H1 (cell line): ENCODE measurements around the gene RPS21. TPM values are rescaled to one million over a fixed set of nuclear protein-coding genes. Genes with fewer than 3 reads are reported as not detected.

ENCODE experiments used
- EGR1 ChIP-seq: IDR thresholded peaks from 2 replicates; pipeline ENCODE4 v1.6.1; 2011; ENCODE audit warnings: low read depth, low read length, borderline replicate concordance
- EP300 ChIP-seq, 2 experiments: IDR thresholded peaks; 1 replicate in 1 of 2; 2 replicates in 1 of 2; pipeline ENCODE4 v1.6.1; 2011 to 2012; ENCODE audit warnings: low read depth in 2 of 2, low read length in 2 of 2, mild to moderate bottlenecking in 2 of 2, borderline replicate concordance in 1 of 2, inconsistent platforms in 1 of 2, moderate library complexity in 1 of 2
- RFX5 ChIP-seq: IDR thresholded peaks from 2 replicates; pipeline ENCODE4 v1.6.1; 2011; ENCODE audit warnings: low read depth, low read length, improper control_type of control experiment, borderline replicate concordance
- TCF12 ChIP-seq: IDR thresholded peaks from 2 replicates; pipeline ENCODE4 v1.6.1; 2011; ENCODE audit warnings: low read depth, mild to moderate bottlenecking, low read length
- polyA plus RNA-seq, 7 experiments: library from polyadenylated mRNA; depleted of rRNA in 3 of 7; stranded (reverse) in 5 of 7; unstranded in 2 of 7; fragments of >200 nt in 5 of 7; fragments of 200-250 nt in 2 of 7; gene quantifications; 1 replicate in 5 of 7; 2 replicates in 1 of 7; 4 replicates in 1 of 7; pipeline versions ENCODE4 v1.2.1 to v1.2.3, GENCODE V29; 2011 to 2013; ENCODE audit warnings: missing spikeins in 2 of 7, mixed read lengths in 2 of 7
- total RNA-seq: library from RNA; stranded (reverse); fragmentation: NEBNext Ultra II Directional; extraction: Animal tissue kit (Norgen Biotek cat#: 25700); gene quantifications from 2 replicates; pipeline ENCODE4 v1.2.1, GENCODE V29; 2021
- TF ChIP-seq, protein P1 (sequence below): IDR thresholded peaks from 2 replicates; pipeline ENCODE4 v1.6.1; 2012; ENCODE audit warnings: inconsistent platforms
- TF ChIP-seq, protein P2 (sequence below), 3 experiments: IDR thresholded peaks; 1 replicate in 2 of 3; 2 replicates in 1 of 3; pipeline versions ENCODE4 v1.5.1 to v1.6.1; 2011; ENCODE audit warnings: low read length in 3 of 3, mild to moderate bottlenecking in 3 of 3, inconsistent platforms in 2 of 3, low read depth in 1 of 3, moderate library complexity in 1 of 3; ENCODE audit not compliant: insufficient read depth in 1 of 3; ENCODE audit errors: control extremely low read depth in 1 of 3
- TF ChIP-seq, protein P3 (sequence below): IDR thresholded peaks from 2 replicates; pipeline ENCODE4 v1.6.1; 2011; ENCODE audit warnings: low read length, improper control_type of control experiment

RPS21 gene
- total and polyA plus RNA-seq, 2 of the 8 experiments (the other 6 are each of a cell fraction or from before 2014, with no cell fraction given), result 1,787 to 7,219 TPM

DNA sequence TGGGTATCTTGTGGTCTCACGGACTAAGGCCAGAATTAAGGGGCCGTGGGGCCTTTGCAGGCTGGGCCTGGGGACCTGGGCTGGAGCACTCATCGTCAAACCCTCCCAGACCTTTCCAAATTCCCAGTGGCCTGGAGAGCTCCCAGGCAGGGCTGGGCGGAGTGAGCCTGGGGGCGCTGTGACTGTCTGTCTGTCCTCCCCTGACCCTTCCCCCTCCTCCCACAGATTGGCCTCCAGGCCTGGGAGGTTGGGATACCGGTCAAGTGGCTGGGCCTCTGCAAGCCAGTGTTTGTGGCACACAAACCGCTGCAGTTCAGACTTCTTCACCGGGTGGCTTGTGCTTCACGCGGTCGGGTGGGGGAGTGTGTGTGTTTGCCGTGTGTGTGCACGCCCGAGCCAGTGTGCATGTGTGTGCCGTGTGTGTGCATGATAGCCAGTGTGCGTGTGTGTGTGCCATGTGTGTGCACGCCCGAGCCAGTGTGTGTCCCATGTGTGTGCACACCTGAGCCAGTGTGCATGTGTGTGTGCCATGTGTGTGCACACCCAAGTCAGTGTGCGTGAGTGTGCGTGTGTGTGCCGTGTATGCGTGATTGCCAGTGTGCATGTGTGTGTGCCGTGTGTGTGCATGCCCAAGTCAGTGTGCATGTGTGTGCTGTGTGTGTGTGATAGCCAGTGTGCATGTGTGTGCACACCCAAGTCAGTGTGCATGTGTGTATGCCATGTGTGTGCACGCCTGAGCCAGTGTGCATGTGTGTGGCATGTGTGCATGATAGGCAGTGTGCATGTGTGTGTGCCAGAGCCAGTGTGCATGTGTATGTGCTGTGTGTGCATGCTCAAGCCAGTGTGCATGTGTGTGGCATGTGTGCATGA is 34.2 kb downstream of the RPS21 start (continued):
- TF ChIP-seq RFX5 (no peak), TCF12 (no peak), EP300 (IDR thresholded peaks at IDR 0.05; ENCODE audit: borderline replicate concordance in 1 of 2, low read depth in 2 of 2, low read length in 2 of 2) (no peak), EGR1 (no peak)
- TF ChIP-seq, protein P1, sequence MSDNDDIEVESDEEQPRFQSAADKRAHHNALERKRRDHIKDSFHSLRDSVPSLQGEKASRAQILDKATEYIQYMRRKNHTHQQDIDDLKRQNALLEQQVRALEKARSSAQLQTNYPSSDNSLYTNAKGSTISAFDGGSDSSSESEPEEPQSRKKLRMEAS, result no peak
- TF ChIP-seq, protein P2, sequence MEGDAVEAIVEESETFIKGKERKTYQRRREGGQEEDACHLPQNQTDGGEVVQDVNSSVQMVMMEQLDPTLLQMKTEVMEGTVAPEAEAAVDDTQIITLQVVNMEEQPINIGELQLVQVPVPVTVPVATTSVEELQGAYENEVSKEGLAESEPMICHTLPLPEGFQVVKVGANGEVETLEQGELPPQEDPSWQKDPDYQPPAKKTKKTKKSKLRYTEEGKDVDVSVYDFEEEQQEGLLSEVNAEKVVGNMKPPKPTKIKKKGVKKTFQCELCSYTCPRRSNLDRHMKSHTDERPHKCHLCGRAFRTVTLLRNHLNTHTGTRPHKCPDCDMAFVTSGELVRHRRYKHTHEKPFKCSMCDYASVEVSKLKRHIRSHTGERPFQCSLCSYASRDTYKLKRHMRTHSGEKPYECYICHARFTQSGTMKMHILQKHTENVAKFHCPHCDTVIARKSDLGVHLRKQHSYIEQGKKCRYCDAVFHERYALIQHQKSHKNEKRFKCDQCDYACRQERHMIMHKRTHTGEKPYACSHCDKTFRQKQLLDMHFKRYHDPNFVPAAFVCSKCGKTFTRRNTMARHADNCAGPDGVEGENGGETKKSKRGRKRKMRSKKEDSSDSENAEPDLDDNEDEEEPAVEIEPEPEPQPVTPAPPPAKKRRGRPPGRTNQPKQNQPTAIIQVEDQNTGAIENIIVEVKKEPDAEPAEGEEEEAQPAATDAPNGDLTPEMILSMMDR (IDR thresholded peaks at IDR 0.05; ENCODE audit: control extremely low read depth in 1 of 3, insufficient read depth in 1 of 3, low read depth in 1 of 3, low read length in 3 of 3), result no peak
- TF ChIP-seq, protein P3, sequence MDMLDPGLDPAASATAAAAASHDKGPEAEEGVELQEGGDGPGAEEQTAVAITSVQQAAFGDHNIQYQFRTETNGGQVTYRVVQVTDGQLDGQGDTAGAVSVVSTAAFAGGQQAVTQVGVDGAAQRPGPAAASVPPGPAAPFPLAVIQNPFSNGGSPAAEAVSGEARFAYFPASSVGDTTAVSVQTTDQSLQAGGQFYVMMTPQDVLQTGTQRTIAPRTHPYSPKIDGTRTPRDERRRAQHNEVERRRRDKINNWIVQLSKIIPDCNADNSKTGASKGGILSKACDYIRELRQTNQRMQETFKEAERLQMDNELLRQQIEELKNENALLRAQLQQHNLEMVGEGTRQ, result no peak
